GM20000 (cell line): Measurements from ENCODE around the gene PTPN14.

Experiments used
- DNase-seq: peaks from one replicate; pipeline ENCODE4 v3.0.0; 2012; ENCODE audit warnings: low spot score
- TF ChIP-seq, protein P1 (sequence below): IDR thresholded peaks from 2 replicates; pipeline ENCODE4 v1.5.1; 2012; ENCODE audit warnings: mild to moderate bottlenecking, control low read depth; ENCODE audit errors: extremely low read depth, missing control alignments

PTPN14 gene

DNA sequence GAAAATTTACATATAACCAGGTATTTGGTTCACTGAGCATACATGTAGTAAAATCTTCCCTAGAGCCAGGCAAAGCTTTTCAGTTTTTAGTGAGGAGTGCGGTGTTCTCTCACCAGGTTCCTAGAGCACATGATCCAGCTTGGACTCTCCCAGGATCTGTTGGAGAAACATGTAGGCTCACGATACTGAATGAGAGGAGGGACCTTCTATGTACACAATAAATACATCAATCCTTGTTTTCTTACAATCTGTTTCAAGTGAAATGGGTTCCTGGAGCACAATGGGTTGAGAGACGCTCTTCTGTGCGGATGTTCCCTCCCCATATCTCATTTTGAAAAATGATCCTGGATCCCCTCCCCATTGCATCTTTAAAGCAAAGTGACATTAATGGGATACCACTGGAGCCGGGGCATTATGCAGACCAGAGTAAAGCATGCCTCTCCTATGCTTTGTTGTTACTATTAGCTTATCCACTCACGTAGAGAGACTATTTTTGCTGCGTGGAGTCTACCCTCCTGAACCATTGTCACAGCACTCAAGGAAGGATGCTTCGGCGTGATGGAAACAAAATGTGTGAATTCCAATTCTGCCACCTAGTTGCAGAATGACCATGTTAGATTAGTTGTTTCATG lies 251.1 kb downstream of the PTPN14 start:
- TF ChIP-seq, protein P1, sequence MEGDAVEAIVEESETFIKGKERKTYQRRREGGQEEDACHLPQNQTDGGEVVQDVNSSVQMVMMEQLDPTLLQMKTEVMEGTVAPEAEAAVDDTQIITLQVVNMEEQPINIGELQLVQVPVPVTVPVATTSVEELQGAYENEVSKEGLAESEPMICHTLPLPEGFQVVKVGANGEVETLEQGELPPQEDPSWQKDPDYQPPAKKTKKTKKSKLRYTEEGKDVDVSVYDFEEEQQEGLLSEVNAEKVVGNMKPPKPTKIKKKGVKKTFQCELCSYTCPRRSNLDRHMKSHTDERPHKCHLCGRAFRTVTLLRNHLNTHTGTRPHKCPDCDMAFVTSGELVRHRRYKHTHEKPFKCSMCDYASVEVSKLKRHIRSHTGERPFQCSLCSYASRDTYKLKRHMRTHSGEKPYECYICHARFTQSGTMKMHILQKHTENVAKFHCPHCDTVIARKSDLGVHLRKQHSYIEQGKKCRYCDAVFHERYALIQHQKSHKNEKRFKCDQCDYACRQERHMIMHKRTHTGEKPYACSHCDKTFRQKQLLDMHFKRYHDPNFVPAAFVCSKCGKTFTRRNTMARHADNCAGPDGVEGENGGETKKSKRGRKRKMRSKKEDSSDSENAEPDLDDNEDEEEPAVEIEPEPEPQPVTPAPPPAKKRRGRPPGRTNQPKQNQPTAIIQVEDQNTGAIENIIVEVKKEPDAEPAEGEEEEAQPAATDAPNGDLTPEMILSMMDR, result no peak
- no peak for DNase-seq
